Measurements from ENCODE around the gene TBX2. TPM values are rescaled to one million over a fixed set of nuclear protein-coding genes. Genes with fewer than 3 reads are reported as not detected.

Gene TBX2
- polyA plus RNA-seq, 6 donors from 2014 or later = not detected

GRCh38 chr17:61412143-61412859 is 12.7 kb downstream of the TBX2 start:
- no peaks in the 10 kb centered on the region for H3K36me3 Mint-ChIP-seq
- DNase-seq (peak; percentile 82), ATAC-seq (ENCODE audit: low read depth in 2 of 2) (peak; percentile 71 to 75)
- no peak overlapping the region for H3K27ac Mint-ChIP-seq
- peaks cover 45 to 69% (median 56%) of the 10 kb centered on the region in 3 donors for H3K27me3 Mint-ChIP-seq
- peak overlapping the region; percentile 47 to 88 (median 76) for H3K4me3 Mint-ChIP-seq
- H3K4me1 Mint-ChIP-seq = peaks cover 23 to 33% (median 31%) of the 10 kb centered on the region in 3 donors
- no peaks in the 10 kb centered on the region for H3K9me3 Mint-ChIP-seq

- Mint-ChIP-seq H3K27ac (peak overlapping the region in 1 of 6 donors; percentile 33), H3K9me3 (no peaks in the 10 kb centered on the region)
Measured at GRCh38 chr17:61412860-61413660, 13.4 kb downstream of the TBX2 start.

GRCh38 chr17:61413661-61414126 is 14.1 kb downstream of the TBX2 start:
- Mint-ChIP-seq H3K4me3 (peak overlapping the region in 7 of 8 donors; percentile 51 to 79 (median 70)), H3K27me3 (peaks cover 40 to 66% (median 49%) of the 10 kb centered on the region in 3 donors)

More at GRCh38 chr17:61412860-61413660, 13.4 kb downstream of the TBX2 start:
- Mint-ChIP-seq H3K27me3 (peaks cover 38 to 66% (median 52%) of the 10 kb centered on the region in 3 donors), H3K4me3 (peak overlapping the region; percentile 51 to 84 (median 71)), H3K36me3 (no peaks in the 10 kb centered on the region), H3K4me1 (peaks cover 23 to 26% (median 23%) of the 10 kb centered on the region in 3 donors)
- DNase-seq (no peak), ATAC-seq (ENCODE audit: low read depth in 2 of 2) (peak in 1 of 2 donors; percentile 7)

GRCh38 chr17:61414141-61414935 is 14.7 kb downstream of the TBX2 start:
- Mint-ChIP-seq H3K9me3 (no peaks in the 10 kb centered on the region), H3K36me3 (no peaks in the 10 kb centered on the region), H3K27ac (no peak overlapping the region), H3K4me3 (peak overlapping the region in 2 of 8 donors; percentile 15 to 53), H3K27me3 (peaks cover 40 to 70% (median 52%) of the 10 kb centered on the region in 3 donors), H3K4me1 (peaks cover 15 to 21% (median 16%) of the 10 kb centered on the region in 3 donors)
- DNase-seq = no peak
- no peak for ATAC-seq (ENCODE audit: low read depth in 2 of 2)

More at GRCh38 chr17:61413661-61414126, 14.1 kb downstream of the TBX2 start:
- no peak for ATAC-seq (ENCODE audit: low read depth in 2 of 2)
- Mint-ChIP-seq H3K36me3 (no peaks in the 10 kb centered on the region), H3K9me3 (no peaks in the 10 kb centered on the region), H3K27ac (no peak overlapping the region), H3K4me1 (peaks cover 17 to 24% (median 18%) of the 10 kb centered on the region in 3 donors)
- DNase-seq = no peak

- H3K27ac Mint-ChIP-seq = no peak overlapping the region
- peaks cover 15 to 19% (median 16%) of the 10 kb centered on the region in 3 donors for H3K4me1 Mint-ChIP-seq
- no peaks in the 10 kb centered on the region for H3K36me3 Mint-ChIP-seq
- DNase-seq (no peak), ATAC-seq (ENCODE audit: low read depth in 2 of 2) (no peak)
- H3K4me3 Mint-ChIP-seq = peak overlapping the region in 1 of 8 donors; percentile 38
- peaks cover 39 to 74% (median 57%) of the 10 kb centered on the region in 3 donors for H3K27me3 Mint-ChIP-seq
- H3K9me3 Mint-ChIP-seq = no peaks in the 10 kb centered on the region
Measured at GRCh38 chr17:61414936-61415251, 15.3 kb downstream of the TBX2 start.

- Mint-ChIP-seq H3K9me3 (no peaks in the 10 kb centered on the region), H3K36me3 (no peaks in the 10 kb centered on the region), H3K27ac (no peak overlapping the region), H3K4me3 (peak overlapping the region in 2 of 8 donors; percentile 37 to 38), H3K4me1 (peaks cover 8 to 12% (median 11%) of the 10 kb centered on the region in 3 donors), H3K27me3 (peaks cover 37 to 74% (median 57%) of the 10 kb centered on the region in 3 donors)
- no peak for DNase-seq
- ATAC-seq (ENCODE audit: low read depth in 2 of 2) = no peak
Measured at GRCh38 chr17:61415374-61416210, 15.9 kb downstream of the TBX2 start.

GRCh38 chr17:61416211-61416539 is 16.5 kb downstream of the TBX2 start:
- Mint-ChIP-seq H3K27ac (no peak overlapping the region), H3K4me3 (peak overlapping the region in 1 of 8 donors; percentile 38), H3K4me1 (peaks cover 5 to 11% (median 9%) of the 10 kb centered on the region in 3 donors), H3K27me3 (peaks cover 40 to 78% (median 62%) of the 10 kb centered on the region in 3 donors), H3K9me3 (no peaks in the 10 kb centered on the region), H3K36me3 (no peaks in the 10 kb centered on the region)
- DNase-seq (no peak), ATAC-seq (ENCODE audit: low read depth in 2 of 2) (no peak)

- H3K27me3 Mint-ChIP-seq = peaks cover 42 to 84% (median 67%) of the 10 kb centered on the region in 3 donors
- DNase-seq = no peak
- H3K9me3 Mint-ChIP-seq = no peaks in the 10 kb centered on the region
- H3K4me3 Mint-ChIP-seq = peak overlapping the region in 1 of 8 donors; percentile 47
- peaks cover 5 to 11% (median 9%) of the 10 kb centered on the region in 3 donors for H3K4me1 Mint-ChIP-seq
- peak; percentile 30 to 43 for ATAC-seq (ENCODE audit: low read depth in 2 of 2)
- H3K36me3 Mint-ChIP-seq = no peaks in the 10 kb centered on the region
- no peak overlapping the region for H3K27ac Mint-ChIP-seq
Measured at GRCh38 chr17:61416540-61417363, 17.1 kb downstream of the TBX2 start.

GRCh38 chr17:61418449-61418848 is 18.8 kb downstream of the TBX2 start:
- H3K36me3 Mint-ChIP-seq = no peaks in the 10 kb centered on the region
- no peak for ATAC-seq (ENCODE audit: low read depth in 2 of 2)
- no peak for DNase-seq
- H3K4me1 Mint-ChIP-seq = peaks cover 0 to 7% (median 6%) of the 10 kb centered on the region in 3 donors
- H3K4me3 Mint-ChIP-seq = no peak overlapping the region
- H3K9me3 Mint-ChIP-seq = peaks cover 0 to 2% (median 0%) of the 10 kb centered on the region in 7 donors
- H3K27ac Mint-ChIP-seq = no peak overlapping the region
- peaks cover 49 to 92% (median 77%) of the 10 kb centered on the region in 3 donors for H3K27me3 Mint-ChIP-seq

- Mint-ChIP-seq H3K27me3 (peaks cover 49 to 92% (median 81%) of the 10 kb centered on the region in 3 donors), H3K27ac (peak overlapping the region in 2 of 6 donors; percentile 5 to 32), H3K9me3 (peaks cover 0 to 4% (median 0%) of the 10 kb centered on the region in 7 donors), H3K4me3 (no peak overlapping the region), H3K36me3 (no peaks in the 10 kb centered on the region), H3K4me1 (peaks cover 0 to 6% (median 5%) of the 10 kb centered on the region in 3 donors)
- ATAC-seq (ENCODE audit: low read depth in 2 of 2) (no peak), DNase-seq (no peak)
Measured at GRCh38 chr17:61419496-61420046, 19.9 kb downstream of the TBX2 start.

GRCh38 chr17:61420052-61420451 is 20.4 kb downstream of the TBX2 start:
- peaks cover 52 to 91% (median 82%) of the 10 kb centered on the region in 3 donors for H3K27me3 Mint-ChIP-seq

More at GRCh38 chr17:61420052-61420451, 20.4 kb downstream of the TBX2 start:
- Mint-ChIP-seq H3K9me3 (peaks cover 0 to 4% (median 0%) of the 10 kb centered on the region in 7 donors), H3K4me1 (peaks cover 0 to 6% (median 5%) of the 10 kb centered on the region in 3 donors), H3K27ac (no peak overlapping the region), H3K4me3 (no peak overlapping the region), H3K36me3 (no peaks in the 10 kb centered on the region)
- no peak for ATAC-seq (ENCODE audit: low read depth in 2 of 2)
- no peak for DNase-seq
